Endothelial cell of umbilical vein (primary cell): ENCODE measurements around the gene KIF25. TPM values are rescaled to one million over a fixed set of nuclear protein-coding genes. Genes with fewer than 3 reads are reported as not detected.

Experiments
- BruUV-seq: library from RNA; stranded (reverse); fragments of 400-500 nt; replicated peaks from 2 replicates; lab custom pipeline; 2021; lab: Mats Ljungman, UMichigan
- CTCF ChIA-PET: fragments of 300-600, 350-600 bp; sonication (Branson Sonifier 250); formaldehyde crosslinking; loops from one replicate; lab custom pipeline; 2021; ENCODE audit warnings: antibody characterized with exemption, inconsistent platforms; lab: Charles Lee
- POLR2A ChIA-PET: fragments of 300-600, 350-600 bp; sonication (Branson Sonifier 250); formaldehyde crosslinking; loops from one replicate; lab custom pipeline; 2021; ENCODE audit warnings: antibody characterized with exemption, inconsistent platforms; lab: Charles Lee
- DNase-seq: peaks from one replicate; pipeline ENCODE4 v3.0.0-alpha.2; 2011; ENCODE audit warnings: low read depth, low spot score
- FAIRE-seq: peaks from 2 replicates; lab custom pipeline; 2011; peaks lifted over from hg19 to GRCh38; lab: Jason Lieb, UNC
- H2AFZ ChIP-seq: 2 replicates; pipeline ENCODE4 v1.6.0; 2012; ENCODE audit warnings: low read depth, low read length, control low read depth, inconsistent platforms
- H3K27ac ChIP-seq: 2 replicates; pipeline ENCODE4 v1.5.1; 2011; ENCODE audit warnings: low read depth, mild to moderate bottlenecking, control low read depth, low read length, moderate library complexity; ENCODE audit not compliant: insufficient read depth
- H3K27me3 ChIP-seq, 2 experiments: 2 replicates each; pipeline versions ENCODE4 v1.6.0 to v1.6.1; 2011; ENCODE audit warnings: low read length in 2 of 2, mixed read lengths in 1 of 2; ENCODE audit not compliant: control insufficient read depth in 2 of 2, insufficient read depth in 2 of 2
- H3K36me3 ChIP-seq, 2 experiments: 2 replicates in 1 of 2; 3 replicates in 1 of 2; pipeline ENCODE4 v1.5.1; 2011; ENCODE audit warnings: low read length in 2 of 2, mild to moderate bottlenecking in 1 of 2, moderate library complexity in 1 of 2; ENCODE audit not compliant: control insufficient read depth in 2 of 2, insufficient read depth in 2 of 2; ENCODE audit errors: extremely low read depth in 1 of 2
- H3K4me1 ChIP-seq: 3 replicates; pipeline ENCODE4 v1.5.1; 2011; ENCODE audit warnings: mild to moderate bottlenecking, low read length; ENCODE audit not compliant: control insufficient read depth, insufficient read depth; ENCODE audit errors: extremely low read depth
- H3K4me2 ChIP-seq: 2 replicates; pipeline ENCODE4 v1.6.1; 2011; ENCODE audit warnings: low read length, control low read depth, mixed read lengths; ENCODE audit not compliant: insufficient read depth
- H3K4me3 ChIP-seq, 3 experiments: fragments of 200-600 bp in 1 of 3; sonication (generic), shearing (Covaris generic) in 1 of 3; replicated peaks in 1 of 3; 2 replicates each; pipeline ENCODE4 v1.5.1; 2011 to 2016; ENCODE audit warnings: control low read depth in 3 of 3, low read length in 3 of 3, mild to moderate bottlenecking in 2 of 3, inconsistent platforms in 1 of 3, low read depth in 1 of 3, moderate library complexity in 1 of 3; ENCODE audit not compliant: insufficient read depth in 1 of 3
- H3K79me2 ChIP-seq: 2 replicates; pipeline ENCODE4 v1.6.0; 2012; ENCODE audit warnings: low read length, inconsistent platforms; ENCODE audit not compliant: control insufficient read depth, insufficient read depth
- H3K9ac ChIP-seq: replicated peaks from 2 replicates; pipeline ENCODE3; 2011; ENCODE audit warnings: low read length, control low read depth; ENCODE audit not compliant: insufficient read depth; ENCODE audit errors: extremely low read depth
- H3K9me1 ChIP-seq: replicated peaks from 3 replicates; pipeline ENCODE4 v1.6.0; 2011; ENCODE audit warnings: mild to moderate bottlenecking, low read length; ENCODE audit not compliant: control insufficient read depth, insufficient read depth; ENCODE audit errors: extremely low read depth
- H3K9me3 ChIP-seq: replicated peaks from 2 replicates; pipeline ENCODE4 v1.5.1; 2012; ENCODE audit warnings: low read length, inconsistent platforms; ENCODE audit not compliant: control insufficient read depth, insufficient read depth
- H4K20me1 ChIP-seq: replicated peaks from 2 replicates; pipeline ENCODE3; 2011; ENCODE audit warnings: mild to moderate bottlenecking, low read length; ENCODE audit not compliant: control insufficient read depth, insufficient read depth; ENCODE audit errors: extremely low read depth
- EZH2 ChIP-seq: IDR thresholded peaks from 2 replicates; pipeline ENCODE4 v1.6.1; 2012; ENCODE audit warnings: borderline replicate concordance, low read depth, mild to moderate bottlenecking, moderate library complexity, low read length, inconsistent platforms; ENCODE audit not compliant: severe bottlenecking
- FOS ChIP-seq: IDR thresholded peaks from 2 replicates; pipeline ENCODE4 v1.6.1; 2011; ENCODE audit warnings: mild to moderate bottlenecking, low read length, moderate library complexity, borderline replicate concordance; ENCODE audit not compliant: insufficient read depth
- GATA2 ChIP-seq: IDR thresholded peaks from 2 replicates; pipeline ENCODE4 v1.7.0; 2011; ENCODE audit warnings: low read depth, mild to moderate bottlenecking, moderate library complexity, mixed read lengths, low read length; ENCODE audit not compliant: insufficient read length, insufficient read depth
- JUN ChIP-seq: IDR thresholded peaks from 2 replicates; pipeline ENCODE4 v1.6.1; 2011; ENCODE audit warnings: borderline replicate concordance, low read depth; ENCODE audit not compliant: insufficient read length, insufficient read depth
- MAX ChIP-seq: IDR thresholded peaks from 2 replicates; pipeline ENCODE4 v1.6.1; 2011; ENCODE audit not compliant: insufficient read depth, insufficient read length
- MYC ChIP-seq: IDR thresholded peaks from one replicate; pipeline ENCODE4 v1.6.1; 2011; ENCODE audit warnings: mild to moderate bottlenecking, low read depth, low read length
- POLR2A ChIP-seq: IDR thresholded peaks from 2 replicates; pipeline ENCODE4 v1.6.1; 2012; ENCODE audit warnings: low read depth, mild to moderate bottlenecking, control low read depth, low read length
- POLR2AphosphoS5 ChIP-seq: IDR thresholded peaks from 2 replicates; pipeline ENCODE4 v1.6.1; 2012; ENCODE audit warnings: low read depth, mild to moderate bottlenecking, control low read depth, low read length, moderate library complexity; ENCODE audit not compliant: insufficient read depth
- dilution Hi-C: fragments of 300-500 bp; cut with MboI; formaldehyde crosslinking; loops from one replicate; pipeline ENCODE4 v1.15.0; 2019; ENCODE audit warnings: low sequenced_read_pairs; ENCODE audit not compliant: extremely low pct_ligation_motif_present
- intact Hi-C: fragments of 100-400 bp; cut with micrococcal nuclease; formaldehyde crosslinking; loops from one replicate; pipeline ENCODE4 v1.10.0; 2022
- polyA plus RNA-seq, 4 experiments: library from polyadenylated mRNA; depleted of rRNA in 3 of 4; stranded (reverse) in 3 of 4; unstranded in 1 of 4; fragments of >200 nt; gene quantifications; 2 replicates each; pipeline versions ENCODE4 v1.2.1 to v1.2.3, GENCODE V29; 2011 to 2012; ENCODE audit warnings: missing spikeins in 1 of 4
- total RNA-seq: library from RNA; stranded (reverse); gene quantifications from 2 replicates; pipeline ENCODE4 v1.2.3, GENCODE V29; 2021
- TF ChIP-seq, protein P1 (sequence below), 2 donors: IDR thresholded peaks; 1 replicate in 1 of 2; 2 replicates in 1 of 2; pipeline ENCODE4 v1.5.1; 2011; ENCODE audit warnings: low read length in 2 of 2, mild to moderate bottlenecking in 2 of 2, moderate library complexity in 2 of 2, control low read depth in 1 of 2, inconsistent platforms in 1 of 2, low read depth in 1 of 2; ENCODE audit not compliant: insufficient read depth in 1 of 2; ENCODE audit errors: extremely low read depth in 1 of 2

KIF25 gene
- total and polyA plus RNA-seq, 2 donors (not counting 3 experiments of a cell fraction or from before 2014, with no cell fraction given): not detected

DNA sequence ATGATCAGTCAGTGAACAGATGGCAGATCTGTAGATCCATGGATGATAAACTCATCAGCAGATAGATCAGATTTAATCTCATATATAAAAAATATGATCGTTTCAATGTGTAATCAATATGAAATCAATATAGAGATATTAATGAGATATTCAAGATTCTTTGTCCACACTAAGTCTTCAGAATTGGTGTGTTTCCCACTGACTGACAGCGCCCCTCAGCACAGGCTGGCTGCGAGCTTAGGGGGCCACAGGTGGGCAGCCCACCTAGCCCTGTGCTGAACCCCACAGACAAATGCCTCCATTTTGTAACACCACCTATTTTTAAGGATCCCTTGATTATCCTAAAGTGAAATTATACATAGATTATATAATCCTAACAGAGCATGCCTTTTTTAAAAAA lies 49.2 kb downstream of the KIF25 start:
- no peak for DNase-seq
- POLR2A ChIA-PET: no interaction called here

More for the DNA sequence above, 49.2 kb downstream of the KIF25 start:
- Histone ChIP-seq H3K79me2 (no peaks in the 10 kb centered on the region), H3K27ac (no peak overlapping the region), H3K4me2 (no peak overlapping the region), H3K9me1 (no peaks in the 10 kb centered on the region), H3K4me3 (no peak overlapping the region), H3K27me3 (no peaks in the 10 kb centered on the region), H3K9ac (no peak overlapping the region), H2AFZ (no peak overlapping the region), H3K4me1 (no peaks in the 10 kb centered on the region), H4K20me1 (no peaks in the 10 kb centered on the region), H3K36me3 (no peaks in the 10 kb centered on the region), H3K9me3 (no peaks in the 10 kb centered on the region)
- CTCF ChIA-PET: no interaction called here
- FAIRE-seq: no peak
- dilution Hi-C loops: no loop called here
- no peak for TF ChIP-seq GATA2
- no peak for TF ChIP-seq FOS
- TF ChIP-seq, protein P1, sequence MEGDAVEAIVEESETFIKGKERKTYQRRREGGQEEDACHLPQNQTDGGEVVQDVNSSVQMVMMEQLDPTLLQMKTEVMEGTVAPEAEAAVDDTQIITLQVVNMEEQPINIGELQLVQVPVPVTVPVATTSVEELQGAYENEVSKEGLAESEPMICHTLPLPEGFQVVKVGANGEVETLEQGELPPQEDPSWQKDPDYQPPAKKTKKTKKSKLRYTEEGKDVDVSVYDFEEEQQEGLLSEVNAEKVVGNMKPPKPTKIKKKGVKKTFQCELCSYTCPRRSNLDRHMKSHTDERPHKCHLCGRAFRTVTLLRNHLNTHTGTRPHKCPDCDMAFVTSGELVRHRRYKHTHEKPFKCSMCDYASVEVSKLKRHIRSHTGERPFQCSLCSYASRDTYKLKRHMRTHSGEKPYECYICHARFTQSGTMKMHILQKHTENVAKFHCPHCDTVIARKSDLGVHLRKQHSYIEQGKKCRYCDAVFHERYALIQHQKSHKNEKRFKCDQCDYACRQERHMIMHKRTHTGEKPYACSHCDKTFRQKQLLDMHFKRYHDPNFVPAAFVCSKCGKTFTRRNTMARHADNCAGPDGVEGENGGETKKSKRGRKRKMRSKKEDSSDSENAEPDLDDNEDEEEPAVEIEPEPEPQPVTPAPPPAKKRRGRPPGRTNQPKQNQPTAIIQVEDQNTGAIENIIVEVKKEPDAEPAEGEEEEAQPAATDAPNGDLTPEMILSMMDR (IDR thresholded peaks at IDR 0.05; ENCODE audit: extremely low read depth in 1 of 2, insufficient read depth in 1 of 2, low read depth in 1 of 2, low read length in 2 of 2): no peak
- TF ChIP-seq EZH2: no peak
- TF ChIP-seq MYC: no peak
- no peak for TF ChIP-seq JUN
- TF ChIP-seq POLR2AphosphoS5: no peak
- TF ChIP-seq MAX: no peak
- TF ChIP-seq POLR2A: no peak
- intact Hi-C loops: no loop called here
- no TSS peak for BruUV-seq
